IPS DF 6.9 (cell line): Measurements from ENCODE around the gene PEX11G.

Experiments used
- DNase-seq: peaks from one replicate; pipeline ENCODE4 v3.0.0-alpha.2; 2013; ENCODE audit warnings: low read depth, low spot score
- H3K27ac ChIP-seq: one replicate; pipeline ENCODE4 v1.5.1; 2013; ENCODE audit warnings: low read length, control low read depth
- H3K27me3 ChIP-seq: 2 replicates; pipeline ENCODE4 v1.6.1; 2013; ENCODE audit warnings: mild to moderate bottlenecking, low read length; ENCODE audit not compliant: control insufficient read depth, insufficient read depth
- H3K36me3 ChIP-seq: 2 replicates; pipeline ENCODE4 v1.6.1; 2013; ENCODE audit warnings: low read length; ENCODE audit not compliant: control insufficient read depth, insufficient read depth
- H3K4me1 ChIP-seq: 2 replicates; pipeline ENCODE4 v1.6.1; 2013; ENCODE audit warnings: low read length; ENCODE audit not compliant: control insufficient read depth, insufficient read depth
- H3K4me3 ChIP-seq: 2 replicates; pipeline ENCODE4 v1.5.1; 2013; ENCODE audit warnings: mild to moderate bottlenecking, low read length
- H3K9me3 ChIP-seq: 2 replicates; pipeline ENCODE4 v1.6.1; 2013; ENCODE audit warnings: low read length, inconsistent platforms; ENCODE audit not compliant: control insufficient read depth, insufficient read depth
- WGBS: extraction: QIAGEN DNeasy Blood & Tissue Kit; methylation state at CpG from one replicate; pipeline ENCODE4 v1.1.7; 2013; ENCODE audit warnings: mixed read lengths, missing lambda C conversion rate; ENCODE audit not compliant: insufficient read length, insufficient coverage; 5-methylcytosine and 5-hydroxymethylcytosine counted together

PEX11G gene

GRCh38 chr19:7528522-7529245 lies 39.8 kb upstream of the PEX11G start:
- no CpG with 5 or more reads among the region's 32 CpGs for WGBS
- no peak for DNase-seq
- no peaks in the 10 kb centered on the region; the same call in 1 of the 2 replicates for H3K4me1 ChIP-seq
- H3K4me3 ChIP-seq: no peak overlapping the region
- no peaks in the 10 kb centered on the region for H3K9me3 ChIP-seq
- H3K27ac ChIP-seq: no peak overlapping the region
- H3K36me3 ChIP-seq: peaks cover 9% of the 10 kb centered on the region; the same call in 1 of the 2 replicates
- H3K27me3 ChIP-seq: no peaks in the 10 kb centered on the region

DNA sequence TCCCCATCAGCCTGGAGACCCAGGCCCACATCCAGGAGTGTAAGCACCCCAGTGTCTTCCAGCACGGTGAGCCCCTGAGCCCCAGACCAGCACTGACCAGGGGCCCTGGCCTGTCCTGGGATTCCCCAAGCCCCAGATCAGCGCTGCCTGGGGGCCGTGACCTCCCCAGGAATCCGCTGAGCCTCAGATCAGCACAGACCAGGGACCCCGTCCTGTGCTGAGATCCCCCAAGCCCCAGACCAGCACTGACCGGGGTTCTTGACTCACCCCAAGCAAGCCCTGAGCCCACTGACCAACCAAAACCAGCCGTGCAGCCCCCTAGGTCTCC lies 39.3 kb upstream of the PEX11G start:
- peaks cover 9% of the 10 kb centered on the region; the same call in 1 of the 2 replicates for H3K36me3 ChIP-seq
- no peak overlapping the region for H3K4me3 ChIP-seq

GRCh38 chr19:7527516-7528191 lies 38.8 kb upstream of the PEX11G start:
- Histone ChIP-seq H3K27ac (no peak overlapping the region), H3K9me3 (no peaks in the 10 kb centered on the region), H3K27me3 (no peaks in the 10 kb centered on the region), H3K4me3 (no peak overlapping the region), H3K4me1 (peaks cover 1% of the 10 kb centered on the region; the same call in 1 of the 2 replicates), H3K36me3 (peaks cover 9% of the 10 kb centered on the region; the same call in 1 of the 2 replicates)
- no peak for DNase-seq
- WGBS: no CpG with 5 or more reads among the region's 25 CpGs

More for the DNA sequence above, 39.3 kb upstream of the PEX11G start:
- Histone ChIP-seq H3K4me1 (peaks cover 1% of the 10 kb centered on the region; the same call in 1 of the 2 replicates), H3K27ac (no peak overlapping the region), H3K27me3 (no peaks in the 10 kb centered on the region), H3K9me3 (no peaks in the 10 kb centered on the region)
- DNase-seq: no peak
- no CpG with 5 or more reads among the region's 7 CpGs for WGBS

DNA sequence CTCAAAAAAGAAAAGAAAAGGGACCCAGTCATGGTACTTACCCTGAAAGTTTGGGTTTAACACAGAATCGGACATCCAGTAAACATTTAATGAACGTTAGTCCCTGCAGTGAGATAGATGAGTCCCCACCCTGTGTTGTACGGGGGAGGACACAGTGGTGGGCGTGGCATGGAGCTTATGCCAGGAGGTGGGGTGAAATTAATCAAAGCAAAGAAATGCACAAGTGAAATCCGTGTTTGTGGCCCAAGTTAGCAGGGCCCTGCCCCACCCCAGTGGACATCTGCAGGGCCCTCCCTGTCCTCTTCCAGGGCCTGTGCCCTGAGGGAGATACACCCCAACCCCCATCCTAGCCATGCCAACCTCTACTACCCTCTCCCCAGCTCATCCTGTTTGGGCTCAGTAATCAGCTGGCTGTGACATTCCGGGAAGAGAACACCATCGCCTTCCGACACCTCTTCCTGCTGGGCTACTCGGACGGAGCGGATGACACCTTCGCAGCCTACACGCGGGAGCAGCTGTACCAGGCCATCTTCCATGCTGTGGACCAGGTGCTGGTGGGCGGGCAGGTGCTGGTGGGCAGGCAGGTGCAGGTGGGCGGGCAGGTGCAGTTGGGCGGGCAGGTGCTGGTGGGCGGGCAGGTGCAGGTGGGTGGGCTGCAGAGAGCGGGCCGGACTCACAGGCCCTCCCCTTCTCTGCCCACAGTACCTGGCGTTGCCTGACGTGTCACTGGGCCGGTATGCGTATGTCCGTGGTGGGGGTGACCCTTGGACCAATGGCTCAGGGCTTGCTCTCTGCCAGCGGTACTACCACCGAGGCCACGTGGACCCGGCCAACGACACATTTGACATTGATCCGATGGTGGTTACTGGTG lies 37.5 kb upstream of the PEX11G start:
- H3K4me1 ChIP-seq: peaks cover 1% of the 10 kb centered on the region; the same call in 1 of the 2 replicates
- no CpG with 5 or more reads among the region's 31 CpGs for whole genome bisulfite sequencing

DNA sequence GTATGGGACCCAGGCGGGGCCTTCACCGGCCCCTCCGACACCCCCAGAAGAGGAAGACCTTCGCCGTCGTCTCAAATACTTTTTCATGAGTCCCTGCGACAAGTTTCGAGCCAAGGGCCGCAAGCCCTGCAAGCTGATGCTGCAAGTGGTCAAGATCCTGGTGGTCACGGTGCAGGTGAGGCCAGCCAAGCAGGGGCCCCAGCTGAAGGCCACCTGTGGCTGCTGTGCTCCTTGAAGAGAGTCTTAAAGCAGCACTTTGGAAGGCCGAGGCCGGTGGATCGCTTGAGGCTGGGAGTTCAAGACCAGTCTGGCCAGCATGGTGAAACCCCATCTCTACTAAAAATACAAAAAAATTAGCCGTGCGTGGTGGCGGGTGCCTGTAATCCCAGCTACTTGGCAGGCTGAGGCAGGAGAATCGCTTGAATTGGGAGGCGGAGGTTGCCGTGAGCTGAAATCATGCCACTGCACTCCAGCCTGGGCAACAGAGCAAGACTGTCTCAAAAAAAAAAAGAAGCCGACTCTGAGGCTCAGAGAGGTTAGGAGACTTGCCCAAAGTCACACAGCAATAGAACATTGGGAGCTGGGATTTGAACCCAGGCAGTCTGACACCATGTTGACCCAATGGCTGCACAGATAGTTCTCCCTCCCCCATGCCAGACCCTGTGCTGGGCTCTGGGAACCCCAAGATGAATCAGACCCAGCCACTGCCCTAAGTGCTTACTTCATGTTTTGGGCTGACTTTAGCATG lies 36.3 kb upstream of the PEX11G start:
- H3K27ac ChIP-seq: no peak overlapping the region
- H3K27me3 ChIP-seq: no peaks in the 10 kb centered on the region
- no peak overlapping the region for H3K4me3 ChIP-seq
- no CpG with 5 or more reads among the region's 20 CpGs for WGBS
- peaks cover 1% of the 10 kb centered on the region; the same call in 1 of the 2 replicates for H3K4me1 ChIP-seq
- DNase-seq: no peak
- peaks cover 10% of the 10 kb centered on the region; the same call in 1 of the 2 replicates for H3K36me3 ChIP-seq
- H3K9me3 ChIP-seq: no peaks in the 10 kb centered on the region

More for the DNA sequence above, 37.5 kb upstream of the PEX11G start:
- no peak for DNase-seq
- Histone ChIP-seq H3K9me3 (no peaks in the 10 kb centered on the region), H3K36me3 (peaks cover 9% of the 10 kb centered on the region; the same call in 1 of the 2 replicates), H3K27me3 (no peaks in the 10 kb centered on the region), H3K27ac (no peak overlapping the region), H3K4me3 (no peak overlapping the region)

- Histone ChIP-seq H3K27ac (no peak overlapping the region), H3K4me1 (peaks cover 1% of the 10 kb centered on the region; the same call in 1 of the 2 replicates), H3K27me3 (no peaks in the 10 kb centered on the region), H3K4me3 (no peak overlapping the region), H3K36me3 (peaks cover 16% of the 10 kb centered on the region; the same call in 1 of the 2 replicates), H3K9me3 (no peaks in the 10 kb centered on the region)
- no CpG with 5 or more reads among the region's 5 CpGs for WGBS
- DNase-seq: no peak
Measured at GRCh38 chr19:7524523-7524922, 35.7 kb upstream of the PEX11G start.

GRCh38 chr19:7522923-7523667 lies 34.3 kb upstream of the PEX11G start:
- DNase-seq: no peak
- Histone ChIP-seq H3K4me3 (peak overlapping the region; percentile 77), H3K9me3 (no peaks in the 10 kb centered on the region), H3K27ac (no peak overlapping the region), H3K27me3 (no peaks in the 10 kb centered on the region), H3K4me1 (0 out of 2 replicates have a peak, but pooled peaks cover 1% of the 10 kb centered on the region), H3K36me3 (peaks cover 14% of the 10 kb centered on the region; the same call in 1 of the 2 replicates)
- WGBS: no CpG with 5 or more reads among the region's 23 CpGs

- no peaks in the 10 kb centered on the region for H3K27me3 ChIP-seq
- H3K4me1 ChIP-seq: 0 out of 2 replicates have a peak, but pooled peaks cover 1% of the 10 kb centered on the region
- no peak within 1 kb of the TSS for H3K27ac ChIP-seq
- H3K9me3 ChIP-seq: no peaks in the 10 kb centered on the region
- peaks cover 14% of the 10 kb centered on the region; the same call in 1 of the 2 replicates for H3K36me3 ChIP-seq
- WGBS: no CpG with 5 or more reads among the region's 65 CpGs
- peak within 1 kb of the TSS; percentile 77 for H3K4me3 ChIP-seq
- no peak for DNase-seq
Measured at GRCh38 chr19:7522072-7522922, 33.5 kb upstream of the PEX11G start, which contains the start of gene MCOLN1. TSS of gene MCOLN1 (plus strand) at chr19:7522624. CDS start at chr19:7522751, 127 bp downstream.
